Stimulated activated CD4-positive, alpha-beta T cell treated with anti-CD3 and anti-CD28 coated beads, Interleukin-12 subunit alpha, Interleukin-12 subunit beta, amount 100 ng/mL, for 24 hours (primary cell): ENCODE data around the gene JOSD1.
A peak's percentile ranks its signal among the peaks of the same experiment; 100 is the strongest.

Experiments used
- DNase-seq, 2 experiments: peaks; one replicate each; pipeline ENCODE4 v3.0.0-alpha.2; 2020; ENCODE audit warnings: low read depth in 2 of 2

JOSD1 gene

GRCh38 chr22:38700789-38701628 is at the start of gene JOSD1:
Gene JOSD1 (minus strand): TSS chr22:38700943. CDS start chr22:38699987, 956 bp downstream.
- DNase-seq: peak; percentile 95 to 97

GRCh38 chr22:38750104-38750503 is 49.4 kb upstream of the JOSD1 start:
- DNase-seq: no peak

GRCh38 chr22:38748487-38749136 is 47.9 kb upstream of the JOSD1 start:
- DNase-seq: no peak

DNA sequence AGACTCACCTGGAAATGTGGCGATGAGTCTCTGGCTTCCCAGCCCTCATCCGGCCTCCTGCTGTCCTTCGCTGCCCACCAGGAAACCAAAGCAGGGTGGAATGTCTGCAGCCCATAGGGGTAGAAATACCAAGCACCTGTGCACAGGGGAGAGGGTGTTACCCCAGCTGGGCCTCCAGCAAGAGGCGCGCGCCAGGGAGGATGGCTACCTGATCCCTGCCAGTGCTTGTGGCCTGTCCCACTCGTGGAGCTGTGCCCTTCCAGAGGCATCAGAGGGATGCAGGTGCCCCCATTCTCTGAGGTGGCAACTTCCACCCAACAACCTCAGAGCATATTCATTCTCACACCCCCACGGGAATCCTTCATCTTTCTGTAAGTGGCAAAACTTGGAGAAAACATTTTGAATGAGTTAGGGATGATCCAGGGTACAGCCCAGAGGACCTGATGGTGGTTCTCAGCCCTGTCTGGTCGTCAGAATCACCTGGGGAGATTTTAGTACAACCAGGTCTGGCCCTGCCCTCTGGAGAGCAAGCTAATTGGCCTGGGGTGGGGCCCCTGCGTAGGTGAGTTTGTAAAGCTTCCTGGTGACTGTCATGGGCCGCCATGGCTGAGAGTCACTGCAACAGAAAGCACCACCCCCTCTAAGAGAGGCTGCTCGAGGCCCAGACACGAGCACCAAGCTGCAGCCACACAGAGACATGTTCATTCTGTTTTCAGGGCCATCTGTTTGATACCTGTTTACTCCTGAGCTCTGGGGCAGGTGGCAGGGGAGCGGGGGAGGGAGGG is 45.1 kb upstream of the JOSD1 start:
- DNase-seq: no peak

GRCh38 chr22:38744981-38745380 is 44.2 kb upstream of the JOSD1 start:
- DNase-seq: no peak

DNA sequence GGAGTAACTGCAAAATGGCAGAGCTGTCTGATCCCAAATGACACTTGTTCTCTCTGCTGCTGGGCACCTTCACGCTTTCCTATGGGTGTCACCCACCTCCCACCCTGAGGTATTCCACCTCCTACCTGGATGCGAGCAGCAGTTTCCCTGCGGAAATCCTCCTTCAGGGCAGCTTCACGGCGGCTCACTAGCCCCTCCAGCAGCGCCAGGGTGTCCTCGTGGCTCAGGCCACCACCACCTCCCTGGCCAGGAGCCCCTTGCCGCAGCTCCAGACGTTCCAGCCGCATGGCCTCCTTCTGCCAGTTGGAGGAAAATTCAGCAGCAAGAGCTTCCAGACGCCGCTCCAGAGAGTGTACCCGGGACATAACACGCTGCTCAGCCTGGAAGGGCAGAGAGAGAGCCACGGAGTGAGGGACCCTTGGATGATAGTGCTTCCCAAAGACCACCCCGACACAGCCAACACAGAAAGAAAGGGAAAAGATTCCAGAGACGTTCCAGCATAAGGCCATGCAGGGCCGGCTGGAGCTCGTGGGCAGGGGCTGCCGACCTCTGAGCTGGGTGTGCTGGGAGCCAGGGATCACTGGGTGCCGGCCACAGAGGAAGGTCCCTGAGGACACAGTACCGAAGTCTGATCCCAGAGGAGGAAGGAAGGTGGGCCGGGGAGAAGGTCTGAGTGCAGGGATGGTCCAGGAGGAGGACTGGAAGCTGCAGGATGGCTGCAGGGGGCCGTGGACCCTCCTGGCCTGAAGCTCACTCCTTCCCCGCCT is 41.6 kb upstream of the JOSD1 start:
- DNase-seq: no peak

GRCh38 chr22:38741576-38741975 is 40.8 kb upstream of the JOSD1 start:
- DNase-seq: no peak

DNA sequence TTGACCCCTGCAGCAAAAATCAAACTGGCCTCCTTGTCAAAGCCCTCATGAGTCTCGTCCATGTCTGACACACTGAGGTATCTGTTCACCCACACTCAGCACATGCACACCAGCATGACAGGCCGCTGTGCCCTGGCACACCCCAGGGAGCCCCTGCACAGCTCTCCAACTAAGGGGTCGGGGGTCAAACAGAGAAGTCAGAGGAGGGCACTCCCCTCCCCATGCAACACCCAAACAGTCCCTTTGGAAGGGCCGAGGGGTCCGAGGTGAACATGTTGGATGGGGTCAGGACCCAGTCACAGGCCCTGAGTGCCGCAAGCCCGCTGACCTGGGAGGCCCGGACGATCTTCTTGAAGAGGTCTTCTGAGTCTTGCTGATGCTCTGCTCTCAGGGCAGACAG is 40.4 kb upstream of the JOSD1 start:
- DNase-seq: no peak

DNA sequence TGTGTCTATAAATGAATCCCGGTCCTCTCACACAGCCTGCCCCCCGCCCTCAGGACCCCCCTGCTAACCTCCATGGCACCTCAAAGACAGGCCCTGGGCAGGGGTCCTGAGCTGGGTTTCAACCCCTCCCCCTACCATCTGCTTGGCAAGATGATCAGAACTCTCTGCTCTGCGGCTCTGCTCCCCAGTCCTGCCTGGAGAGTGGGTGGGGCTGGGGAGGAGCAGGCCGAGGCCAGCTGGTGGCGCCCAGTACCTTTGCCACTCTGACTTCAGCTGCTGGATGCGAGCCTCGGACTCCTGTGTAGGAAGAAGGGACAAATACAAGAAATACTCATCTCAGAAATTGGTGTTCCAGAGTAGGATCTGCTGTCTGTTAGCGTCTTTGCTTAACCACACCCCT is 40.0 kb upstream of the JOSD1 start:
- no peak for DNase-seq

DNA sequence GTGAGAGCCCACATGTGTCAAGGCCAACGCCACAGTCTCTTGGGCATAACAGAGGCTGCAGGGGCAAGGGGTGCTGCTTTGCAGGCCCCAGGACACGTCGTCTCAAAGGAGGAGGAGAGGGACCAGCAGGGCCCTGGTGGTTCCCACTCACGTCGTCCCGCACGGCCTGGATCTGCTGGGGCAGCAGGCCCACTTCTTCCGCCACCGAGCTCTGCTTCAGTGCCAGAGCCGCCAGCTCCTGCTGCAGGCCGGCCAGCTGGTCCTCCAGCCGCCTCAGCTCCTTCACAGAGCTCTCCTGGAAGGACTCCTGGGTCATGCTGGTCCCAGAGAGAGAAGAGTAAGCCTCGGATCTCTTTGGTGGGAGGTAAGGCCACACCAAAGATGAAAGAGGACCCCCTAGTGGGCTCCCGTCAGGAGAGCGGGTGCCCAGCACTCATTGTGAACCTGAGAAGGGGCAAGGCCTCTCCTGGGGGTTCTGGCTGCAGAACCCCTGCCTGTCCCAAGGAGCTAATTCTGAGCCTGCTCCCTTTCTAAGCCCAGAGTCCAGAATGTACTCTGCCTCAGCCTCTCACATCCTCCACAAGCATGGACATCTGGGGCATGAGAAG is 39.5 kb upstream of the JOSD1 start:
- no peak for DNase-seq

DNA sequence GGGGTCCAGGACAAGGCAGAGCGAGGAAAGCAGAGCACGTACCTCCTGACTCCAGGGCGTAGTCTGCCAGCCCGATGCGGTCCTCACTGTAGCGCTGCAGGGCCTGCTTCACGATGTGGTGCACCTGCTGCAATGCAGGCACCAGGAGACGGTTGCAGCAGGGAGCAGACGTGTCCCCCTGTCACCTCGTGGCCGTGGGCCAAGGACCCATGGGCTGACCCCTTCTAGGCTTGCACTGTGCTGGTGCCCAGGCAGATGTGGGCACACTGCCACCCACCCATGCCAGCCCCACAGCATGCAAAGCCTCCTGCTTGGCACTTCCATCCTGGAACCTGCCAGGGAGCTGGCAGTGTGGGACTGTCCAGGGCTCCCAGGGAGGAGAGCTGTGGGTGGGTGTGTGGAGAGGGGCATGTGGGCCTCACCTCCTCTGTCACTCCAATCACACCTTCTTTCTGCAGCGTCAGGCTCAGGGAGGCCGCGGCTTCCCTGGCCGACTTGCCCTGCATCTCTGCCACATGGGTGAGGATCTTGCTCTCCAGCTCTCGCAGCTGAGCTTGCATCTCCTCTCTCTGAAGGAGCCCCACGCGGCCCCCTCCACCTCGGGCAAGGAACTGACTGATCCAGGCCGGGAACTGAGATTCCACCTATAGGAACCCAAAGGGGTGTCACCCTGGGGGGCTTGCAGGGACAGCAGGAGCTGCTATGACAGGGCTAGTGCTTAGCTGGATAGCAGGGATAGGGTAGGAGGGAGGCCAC is 38.7 kb upstream of the JOSD1 start:
- DNase-seq: no peak

- no peak for DNase-seq
Measured at GRCh38 chr22:38738475-38739070, 37.8 kb upstream of the JOSD1 start.

DNA sequence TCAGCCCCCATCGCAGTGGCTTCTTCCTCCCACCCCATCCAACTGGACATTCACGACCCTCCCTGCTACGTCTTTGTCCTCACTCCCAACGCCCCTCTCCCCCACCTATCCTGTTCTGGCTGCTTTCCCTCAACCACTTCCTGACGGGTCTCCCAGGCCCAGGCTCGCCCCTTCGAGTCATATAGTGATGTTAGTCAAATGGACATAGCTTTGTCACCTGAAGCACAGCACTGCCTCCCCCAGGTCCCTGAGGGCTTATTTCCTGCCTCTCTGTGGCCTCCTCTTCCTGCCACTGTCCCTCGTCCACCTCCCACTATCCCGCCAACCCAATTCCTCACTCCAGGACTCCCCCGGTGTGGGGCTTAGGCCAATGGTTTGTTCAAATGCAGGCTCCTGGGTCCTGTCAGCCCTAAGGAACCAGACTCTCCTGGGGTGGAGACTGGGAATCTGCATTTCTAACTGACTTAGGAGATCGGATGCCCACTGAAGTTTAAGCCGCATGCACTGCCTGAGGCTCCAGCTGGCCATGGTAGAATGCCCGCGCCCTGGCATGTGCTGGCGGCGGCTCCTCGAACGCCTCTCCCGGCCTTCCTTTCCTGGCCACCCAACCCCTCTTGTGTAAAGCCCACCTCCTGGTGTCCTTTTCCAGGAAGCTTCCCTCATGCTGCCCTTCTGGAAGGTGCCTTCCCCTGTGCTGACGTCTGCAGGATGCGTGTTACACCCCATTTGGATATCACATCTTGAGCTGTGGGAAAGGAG is 36.7 kb upstream of the JOSD1 start:
- DNase-seq: no peak

DNA sequence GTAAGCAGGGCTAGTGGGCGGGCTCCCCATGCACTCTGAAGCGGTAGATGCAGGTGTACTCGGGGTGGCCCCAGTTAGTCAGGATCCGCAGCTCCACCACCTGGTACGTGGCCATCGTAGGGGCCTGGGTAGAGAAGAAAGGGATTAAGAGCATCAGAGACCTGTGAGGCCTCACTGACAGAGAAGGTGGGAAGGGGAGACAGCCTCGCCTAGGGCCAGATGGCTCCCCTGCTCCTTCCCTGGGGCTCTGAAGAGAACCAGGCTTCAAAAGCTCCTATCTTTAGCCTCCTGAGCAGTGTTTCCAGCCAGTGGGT is 35.5 kb upstream of the JOSD1 start:
- no peak for DNase-seq

DNA sequence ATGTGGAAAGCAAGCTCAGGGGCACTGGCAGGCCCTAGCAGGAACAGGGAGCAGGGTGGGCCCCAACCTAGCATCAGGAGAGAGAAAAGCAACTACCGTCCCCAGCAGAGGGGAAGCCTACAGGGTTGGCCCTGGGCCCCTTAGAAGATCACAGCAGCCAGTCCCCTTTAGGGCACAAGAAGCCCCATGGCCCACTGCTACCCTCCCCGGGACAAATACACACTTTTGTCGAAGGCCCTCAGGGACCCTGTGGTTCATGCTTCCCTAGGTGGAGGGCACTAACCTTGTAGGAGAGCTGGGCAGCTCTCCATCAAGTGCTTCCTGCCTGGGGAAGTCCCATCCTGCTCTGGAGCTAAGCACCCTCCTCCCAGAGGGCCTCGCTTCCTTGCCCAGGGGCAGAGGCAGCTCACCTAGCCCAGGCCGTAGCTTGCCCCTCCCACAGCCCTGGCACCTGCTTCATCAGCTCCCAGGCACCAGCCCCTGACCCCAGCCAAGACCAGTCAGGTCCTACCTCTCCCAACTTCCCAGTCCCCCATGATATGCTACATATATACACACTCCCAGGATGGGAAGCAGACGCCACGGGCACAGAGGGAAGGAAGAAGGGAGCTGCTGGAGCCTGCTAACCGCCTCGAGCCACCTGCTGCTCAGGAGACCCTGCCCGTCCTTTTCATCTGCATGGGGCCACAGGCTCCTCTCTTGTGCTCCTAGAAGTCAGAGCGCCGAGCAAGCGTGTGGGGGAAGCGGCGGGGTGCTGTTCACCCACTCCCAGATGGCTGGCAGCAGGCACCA is 34.9 kb upstream of the JOSD1 start:
- DNase-seq: no peak

GRCh38 chr22:38735126-38735464 is 34.4 kb upstream of the JOSD1 start:
- DNase-seq: no peak

GRCh38 chr22:38734421-38735100 is 33.8 kb upstream of the JOSD1 start:
- DNase-seq: no peak

- no peak for DNase-seq
Measured at GRCh38 chr22:38733724-38734381, 33.1 kb upstream of the JOSD1 start.
